ENCODE results near the gene METTL9.
"Not testable (repeated sequence)": the region's sequence is repeated elsewhere in the genome, so short reads cannot be mapped to it uniquely, and the experiment has no call there.

The METTL9 gene

GRCh38 chr16:21599122-21600030 lies at the start of gene METTL9:
METTL9 (plus strand) TSS chr16:21599577; CDS start chr16:21599734, 157 bp downstream.
- TF ChIP-seq, protein P1, sequence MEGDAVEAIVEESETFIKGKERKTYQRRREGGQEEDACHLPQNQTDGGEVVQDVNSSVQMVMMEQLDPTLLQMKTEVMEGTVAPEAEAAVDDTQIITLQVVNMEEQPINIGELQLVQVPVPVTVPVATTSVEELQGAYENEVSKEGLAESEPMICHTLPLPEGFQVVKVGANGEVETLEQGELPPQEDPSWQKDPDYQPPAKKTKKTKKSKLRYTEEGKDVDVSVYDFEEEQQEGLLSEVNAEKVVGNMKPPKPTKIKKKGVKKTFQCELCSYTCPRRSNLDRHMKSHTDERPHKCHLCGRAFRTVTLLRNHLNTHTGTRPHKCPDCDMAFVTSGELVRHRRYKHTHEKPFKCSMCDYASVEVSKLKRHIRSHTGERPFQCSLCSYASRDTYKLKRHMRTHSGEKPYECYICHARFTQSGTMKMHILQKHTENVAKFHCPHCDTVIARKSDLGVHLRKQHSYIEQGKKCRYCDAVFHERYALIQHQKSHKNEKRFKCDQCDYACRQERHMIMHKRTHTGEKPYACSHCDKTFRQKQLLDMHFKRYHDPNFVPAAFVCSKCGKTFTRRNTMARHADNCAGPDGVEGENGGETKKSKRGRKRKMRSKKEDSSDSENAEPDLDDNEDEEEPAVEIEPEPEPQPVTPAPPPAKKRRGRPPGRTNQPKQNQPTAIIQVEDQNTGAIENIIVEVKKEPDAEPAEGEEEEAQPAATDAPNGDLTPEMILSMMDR (IDR thresholded peaks at IDR 0.05; ENCODE audit: extremely low read depth, missing control alignments), result no peak
- peak; percentile 96 for DNase-seq (ENCODE audit: low spot score)

GRCh38 chr16:21549975-21550374 lies 49.4 kb upstream of the METTL9 start:
- DNase-seq (ENCODE audit: low spot score), result not testable (repeated sequence)

DNA sequence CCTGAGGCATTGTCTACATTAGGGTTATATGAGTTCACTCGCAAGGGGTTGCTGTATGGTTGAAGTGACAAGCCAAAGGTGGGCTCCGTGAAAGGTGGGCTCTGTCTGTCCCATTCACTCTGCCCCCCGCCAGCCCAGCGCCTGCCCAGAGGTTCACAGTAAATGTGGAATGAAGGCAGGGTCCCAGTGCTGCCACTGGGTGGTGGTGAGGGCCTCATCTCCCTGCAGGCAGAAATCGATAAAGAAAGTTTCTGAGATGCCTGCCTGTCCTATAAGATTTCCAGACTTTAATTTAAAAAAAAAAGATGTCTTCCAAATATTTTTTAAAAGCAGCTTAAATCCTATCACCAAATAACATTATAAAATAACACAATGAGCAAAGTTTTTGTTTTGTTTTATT lies 48.9 kb upstream of the METTL9 start:
- not testable (repeated sequence) for DNase-seq (ENCODE audit: low spot score)

DNA sequence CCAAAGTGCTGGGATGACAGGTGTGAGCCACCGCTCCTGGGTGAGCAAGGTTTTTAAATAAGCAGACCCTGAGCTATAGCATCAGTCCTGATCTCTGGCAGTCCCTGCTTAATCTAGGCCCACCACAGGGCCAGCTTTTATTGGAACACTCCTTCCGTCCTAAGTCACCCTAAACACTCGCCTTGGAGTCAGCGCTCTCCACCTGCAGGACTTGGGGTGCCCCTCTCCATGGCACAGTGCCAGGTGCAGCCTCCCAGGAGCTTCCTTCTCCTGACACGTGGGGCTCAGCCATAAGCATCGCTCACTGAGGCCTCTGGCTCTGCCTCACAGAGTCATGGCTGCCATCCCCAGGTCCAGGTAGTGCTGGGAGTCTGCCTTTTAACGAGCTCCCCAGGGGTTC lies 48.3 kb upstream of the METTL9 start:
- DNase-seq (ENCODE audit: low spot score), result not testable (repeated sequence)

- DNase-seq (ENCODE audit: low spot score), result not testable (repeated sequence)
Observed at GRCh38 chr16:21551600-21551999, 47.8 kb upstream of the METTL9 start.

- not testable (repeated sequence) for DNase-seq (ENCODE audit: low spot score)
Observed at GRCh38 chr16:21553481-21554296, 45.7 kb upstream of the METTL9 start.

DNA sequence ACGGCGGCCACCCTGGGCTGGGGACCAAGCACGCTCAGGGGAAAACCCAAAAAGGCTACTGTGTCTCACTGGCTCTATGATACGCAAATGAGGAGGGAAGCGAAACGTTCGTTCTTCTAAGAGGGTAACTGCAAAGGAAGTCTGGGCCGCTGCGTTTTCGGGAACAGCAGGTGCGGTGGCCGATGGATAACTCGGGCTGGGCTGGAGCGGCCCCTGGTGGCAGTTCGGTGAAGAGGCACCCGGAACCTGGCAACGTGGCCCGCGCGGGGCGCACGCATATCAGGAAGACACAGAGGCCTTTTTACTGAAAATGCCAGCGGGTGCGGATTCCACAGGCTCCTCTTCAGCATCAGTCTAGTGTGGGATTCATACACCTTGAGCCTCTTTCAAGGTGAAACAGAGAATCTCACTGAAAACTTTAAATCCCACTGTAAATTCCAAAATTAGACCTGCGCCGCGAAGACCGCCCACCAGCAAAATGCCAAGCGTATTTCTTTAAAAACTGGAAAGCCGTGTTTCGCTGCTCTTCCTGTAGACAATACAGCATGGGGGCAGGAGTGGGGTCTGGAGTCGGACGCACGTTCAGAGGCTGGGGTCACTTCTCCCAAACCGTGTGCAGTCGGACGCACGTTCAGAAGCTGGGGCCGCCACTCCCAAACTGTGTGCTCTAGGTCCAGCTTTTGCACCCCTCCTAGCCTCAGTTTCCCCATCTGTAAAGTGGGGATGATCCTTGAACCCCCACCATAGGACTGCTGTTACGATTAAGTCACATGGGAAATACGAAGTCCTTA lies 44.4 kb upstream of the METTL9 start:
- TF ChIP-seq, protein P1 (IDR thresholded peaks at IDR 0.05; ENCODE audit: extremely low read depth, missing control alignments), result peak; percentile 99
- peak; percentile 93 for DNase-seq (ENCODE audit: low spot score)

DNA sequence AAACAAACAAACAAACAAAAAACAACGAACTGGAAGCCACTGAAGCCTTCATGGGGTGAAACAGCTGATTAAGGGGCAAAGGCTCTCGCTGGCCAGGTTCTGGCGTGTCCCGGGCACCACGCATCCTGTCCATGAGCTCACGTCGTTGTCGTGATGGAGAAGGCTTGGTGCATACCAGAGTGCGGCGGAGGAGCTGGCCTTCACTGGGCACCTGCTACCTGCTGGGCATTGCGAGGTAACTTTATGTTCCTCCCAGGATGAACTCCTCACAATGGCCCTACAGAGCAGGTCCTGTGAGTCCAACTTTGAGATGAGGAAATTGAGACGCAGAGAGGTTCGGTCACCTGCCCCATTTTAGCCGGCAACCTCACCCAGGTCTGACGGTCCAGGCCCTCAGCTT lies 43.8 kb upstream of the METTL9 start:
- not testable (repeated sequence) for DNase-seq (ENCODE audit: low spot score)

DNA sequence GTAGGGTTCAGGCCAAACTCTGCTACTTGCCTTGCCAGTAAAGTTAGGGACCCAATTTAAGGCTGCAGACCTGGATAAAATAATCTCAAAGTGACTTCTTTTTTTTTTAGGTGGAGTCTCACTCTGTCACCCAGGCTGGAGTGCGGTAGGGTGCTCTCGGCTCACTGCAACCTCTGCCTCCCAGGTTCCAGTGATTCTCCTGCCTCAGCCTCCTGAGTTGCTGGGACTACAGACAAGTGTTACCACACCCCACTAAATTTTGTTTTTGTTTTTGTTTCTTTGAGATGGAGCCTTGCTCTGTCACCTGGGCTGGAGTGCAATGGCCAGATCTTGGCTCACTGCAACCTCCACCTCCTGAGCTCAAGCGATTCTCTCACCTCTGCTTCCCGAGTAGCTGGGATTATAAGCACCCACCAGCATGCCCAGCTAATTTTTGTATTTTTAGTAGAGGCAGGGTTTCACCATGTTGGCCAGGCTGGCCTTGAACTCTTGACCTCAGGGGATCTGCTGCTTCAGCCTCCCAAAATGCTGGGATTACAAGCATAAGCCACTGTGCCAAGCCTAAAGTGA lies 43.3 kb upstream of the METTL9 start:
- DNase-seq (ENCODE audit: low spot score), result not testable (repeated sequence)

- not testable (repeated sequence) for DNase-seq (ENCODE audit: low spot score)
Observed at GRCh38 chr16:21556651-21557241, 42.6 kb upstream of the METTL9 start.

DNA sequence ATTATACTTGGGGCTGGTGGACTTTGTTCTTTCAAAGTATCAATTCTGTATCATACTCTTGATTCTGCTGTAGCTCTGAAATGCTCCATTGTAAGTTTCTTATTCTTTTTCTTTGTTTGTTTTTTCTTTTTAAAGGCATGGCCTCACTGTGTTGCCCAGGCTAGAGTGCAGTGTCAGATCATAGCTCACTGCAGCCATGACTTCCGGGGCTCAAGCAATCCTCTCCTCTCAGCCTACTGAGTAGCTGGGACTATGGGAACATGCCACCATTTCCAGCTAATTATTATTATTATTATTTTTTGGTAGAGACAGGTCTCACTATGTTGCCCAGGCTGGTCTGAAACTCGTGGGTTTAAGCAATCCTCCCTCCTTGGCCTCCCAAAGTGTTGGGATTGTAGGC lies 38.9 kb upstream of the METTL9 start:
- TF ChIP-seq, protein P1 (IDR thresholded peaks at IDR 0.05; ENCODE audit: extremely low read depth, missing control alignments), result no peak
- no peak for DNase-seq (ENCODE audit: low spot score)
